ENCODE data around the gene CLIC1. TPM values are rescaled to one million over a fixed set of nuclear protein-coding genes. Genes with fewer than 3 reads are reported as not detected.

CLIC1 gene
- total RNA-seq, 1 experiment from 2014 or later, result 432 TPM

DNA sequence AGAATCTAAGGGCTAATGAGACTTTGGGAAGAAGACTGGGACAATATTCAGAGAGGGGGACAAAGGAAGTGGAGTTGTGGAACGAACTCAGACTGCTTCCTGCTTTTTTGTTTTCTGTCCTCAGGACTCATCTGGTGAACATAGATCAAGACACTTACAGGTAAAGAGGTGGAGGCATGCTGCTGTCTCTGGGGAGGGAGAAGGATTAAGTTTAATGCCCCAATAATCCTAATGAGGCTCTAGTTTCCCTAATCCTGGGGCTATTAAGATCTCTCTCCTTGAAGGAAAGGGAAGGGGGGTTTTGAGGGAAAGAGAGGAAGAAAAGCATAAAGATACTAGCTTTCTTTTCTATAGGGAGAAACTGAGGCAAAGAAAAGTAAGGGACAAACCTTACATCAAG, 8.1 kb upstream of the CLIC1 start:
- no TSS peak for BruUV-seq (replicated peaks)
- POLR2A ChIA-PET, result no interaction called here

More for the DNA sequence above, 8.1 kb upstream of the CLIC1 start:
- no peaks in the 10 kb centered on the region for H3K9me2 ChIP-seq (ENCODE audit: insufficient read depth)
- CTCF ChIA-PET, result no interaction called here
- H3K36me3 ChIP-seq (ENCODE audit: control insufficient read depth in 1 of 2, insufficient read depth in 2 of 2, low read length in 2 of 2), result peaks cover 18 to 45% of the 10 kb centered on the region in 2 experiments; a peak in 3 of 4 replicates
- no peak overlapping the region for H3K4me3 ChIP-seq (replicated peaks in 1 of 2; ENCODE audit: low read depth in 1 of 2, low read length in 2 of 2)
- H3K4me2 ChIP-seq (ENCODE audit: low read length), result no peak overlapping the region
- no peaks in the 10 kb centered on the region for H3K27me3 ChIP-seq (ENCODE audit: insufficient read depth, low read length)
- intact Hi-C loops (cut with micrococcal nuclease), result no loop called here
- DNase-seq (ENCODE audit: low read depth, low spot score), result no peak
- H2AFZ ChIP-seq (ENCODE audit: low read depth, low read length, poor library complexity, severe bottlenecking), result no peak overlapping the region
- no peaks in the 10 kb centered on the region for H4K20me1 ChIP-seq (ENCODE audit: insufficient read depth)
- ATAC-seq, result no peak
- H3K4me1 ChIP-seq (ENCODE audit: control insufficient read depth in 1 of 2, insufficient read depth in 2 of 2, low read length in 2 of 2), result peaks cover 9 to 26% of the 10 kb centered on the region in 2 experiments
- H3K9ac ChIP-seq (ENCODE audit: low read length), result no peak overlapping the region
- no peak overlapping the region for H3K27ac ChIP-seq (ENCODE audit: low read depth, low read length)
- peaks cover 20% of the 10 kb centered on the region for H3K79me2 ChIP-seq (ENCODE audit: insufficient read depth, low read length)
- TF ChIP-seq, protein P1, sequence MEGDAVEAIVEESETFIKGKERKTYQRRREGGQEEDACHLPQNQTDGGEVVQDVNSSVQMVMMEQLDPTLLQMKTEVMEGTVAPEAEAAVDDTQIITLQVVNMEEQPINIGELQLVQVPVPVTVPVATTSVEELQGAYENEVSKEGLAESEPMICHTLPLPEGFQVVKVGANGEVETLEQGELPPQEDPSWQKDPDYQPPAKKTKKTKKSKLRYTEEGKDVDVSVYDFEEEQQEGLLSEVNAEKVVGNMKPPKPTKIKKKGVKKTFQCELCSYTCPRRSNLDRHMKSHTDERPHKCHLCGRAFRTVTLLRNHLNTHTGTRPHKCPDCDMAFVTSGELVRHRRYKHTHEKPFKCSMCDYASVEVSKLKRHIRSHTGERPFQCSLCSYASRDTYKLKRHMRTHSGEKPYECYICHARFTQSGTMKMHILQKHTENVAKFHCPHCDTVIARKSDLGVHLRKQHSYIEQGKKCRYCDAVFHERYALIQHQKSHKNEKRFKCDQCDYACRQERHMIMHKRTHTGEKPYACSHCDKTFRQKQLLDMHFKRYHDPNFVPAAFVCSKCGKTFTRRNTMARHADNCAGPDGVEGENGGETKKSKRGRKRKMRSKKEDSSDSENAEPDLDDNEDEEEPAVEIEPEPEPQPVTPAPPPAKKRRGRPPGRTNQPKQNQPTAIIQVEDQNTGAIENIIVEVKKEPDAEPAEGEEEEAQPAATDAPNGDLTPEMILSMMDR (IDR thresholded peaks at IDR 0.05 in 2 of 3, conservative IDR thresholded peaks at IDR 0.05 in 1 of 3; ENCODE audit: borderline replicate concordance in 1 of 3, insufficient read depth in 1 of 3, low read depth in 2 of 3, low read length in 2 of 3), result no peak
- TF ChIP-seq ELF1 (IDR thresholded peaks at IDR 0.05; ENCODE audit: borderline replicate concordance, low read depth), result no peak
- TF ChIP-seq SP1 (IDR thresholded peaks at IDR 0.05; ENCODE audit: low read depth), result no peak
- TF ChIP-seq ZFX (IDR thresholded peaks at IDR 0.05), result no peak
- TF ChIP-seq EZH2phosphoT487 (IDR thresholded peaks at IDR 0.05; ENCODE audit: borderline replicate concordance), result no peak
- TF ChIP-seq JUND (IDR thresholded peaks at IDR 0.05), result no peak
- no peak for TF ChIP-seq SRF (IDR thresholded peaks at IDR 0.05; ENCODE audit: low read depth)
- TF ChIP-seq, protein P2, sequence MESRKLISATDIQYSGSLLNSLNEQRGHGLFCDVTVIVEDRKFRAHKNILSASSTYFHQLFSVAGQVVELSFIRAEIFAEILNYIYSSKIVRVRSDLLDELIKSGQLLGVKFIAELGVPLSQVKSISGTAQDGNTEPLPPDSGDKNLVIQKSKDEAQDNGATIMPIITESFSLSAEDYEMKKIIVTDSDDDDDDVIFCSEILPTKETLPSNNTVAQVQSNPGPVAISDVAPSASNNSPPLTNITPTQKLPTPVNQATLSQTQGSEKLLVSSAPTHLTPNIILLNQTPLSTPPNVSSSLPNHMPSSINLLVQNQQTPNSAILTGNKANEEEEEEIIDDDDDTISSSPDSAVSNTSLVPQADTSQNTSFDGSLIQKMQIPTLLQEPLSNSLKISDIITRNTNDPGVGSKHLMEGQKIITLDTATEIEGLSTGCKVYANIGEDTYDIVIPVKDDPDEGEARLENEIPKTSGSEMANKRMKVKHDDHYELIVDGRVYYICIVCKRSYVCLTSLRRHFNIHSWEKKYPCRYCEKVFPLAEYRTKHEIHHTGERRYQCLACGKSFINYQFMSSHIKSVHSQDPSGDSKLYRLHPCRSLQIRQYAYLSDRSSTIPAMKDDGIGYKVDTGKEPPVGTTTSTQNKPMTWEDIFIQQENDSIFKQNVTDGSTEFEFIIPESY (IDR thresholded peaks at IDR 0.05; ENCODE audit: extremely low read depth, insufficient replicate concordance, low read length), result no peak
- no peak for TF ChIP-seq EGR1 (IDR thresholded peaks at IDR 0.05; ENCODE audit: low read depth)
- no peak for TF ChIP-seq RAD21 (IDR thresholded peaks at IDR 0.05; ENCODE audit: low read depth)
- TF ChIP-seq EZH2 (IDR thresholded peaks at IDR 0.05), result no peak
- TF ChIP-seq, protein P3, sequence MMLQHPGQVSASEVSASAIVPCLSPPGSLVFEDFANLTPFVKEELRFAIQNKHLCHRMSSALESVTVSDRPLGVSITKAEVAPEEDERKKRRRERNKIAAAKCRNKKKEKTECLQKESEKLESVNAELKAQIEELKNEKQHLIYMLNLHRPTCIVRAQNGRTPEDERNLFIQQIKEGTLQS (IDR thresholded peaks at IDR 0.05), result no peak
- TF ChIP-seq ZNF274 (IDR thresholded peaks at IDR 0.05; ENCODE audit: low read depth, low read length), result no peak
- TF ChIP-seq FOSL1 (IDR thresholded peaks at IDR 0.05; ENCODE audit: low read depth), result no peak
- TF ChIP-seq, protein P4, sequence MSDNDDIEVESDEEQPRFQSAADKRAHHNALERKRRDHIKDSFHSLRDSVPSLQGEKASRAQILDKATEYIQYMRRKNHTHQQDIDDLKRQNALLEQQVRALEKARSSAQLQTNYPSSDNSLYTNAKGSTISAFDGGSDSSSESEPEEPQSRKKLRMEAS (IDR thresholded peaks at IDR 0.05), result no peak
- no peaks in the 10 kb centered on the region for H3K9me3 ChIP-seq (ENCODE audit: control insufficient read depth in 1 of 2, insufficient read depth in 1 of 2, low read depth in 1 of 2, low read length in 2 of 2)
- RAD21 ChIA-PET (ENCODE audit: low non-redundant PET in 1 of 2, low total read pairs in 2 of 2, uncharacterized antibody in 2 of 2, unreplicated experiment in 2 of 2), result no interaction called here

All from HCT116 (cell line).